Panc1 (cell line): ENCODE data around the gene CNTN5. TPM values are rescaled to one million over a fixed set of nuclear protein-coding genes. Genes with fewer than 3 reads are reported as not detected.

ENCODE experiments used
- ATAC-seq: fragments of 200-7000 bp; cut with Tn5 transposase; 2 replicates; pipeline ENCODE4 v1.9.1; 2020; ENCODE audit warnings: mild to moderate bottlenecking, moderate library complexity
- BruUV-seq: library from RNA; stranded (reverse); fragments of 400-500 nt; replicated peaks from 2 replicates; lab custom pipeline; 2021; lab: Mats Ljungman, UMichigan
- CTCF ChIA-PET: fragments of 300-600 bp; sonication (Branson Sonifier 250); formaldehyde crosslinking; loops from one replicate; lab custom pipeline; 2022; ENCODE audit warnings: antibody characterized with exemption; lab: Charles Lee
- POLR2A ChIA-PET: fragments of 300-600 bp; sonication (Branson Sonifier 250); formaldehyde crosslinking; loops from one replicate; lab custom pipeline; 2022; ENCODE audit warnings: antibody characterized with exemption; lab: Charles Lee
- DNase-seq: peaks from one replicate; pipeline ENCODE4 v3.0.0-alpha.2; 2010; ENCODE audit warnings: low read depth, low spot score
- H3K27ac ChIP-seq: 2 replicates; pipeline ENCODE4 v1.5.1; 2011; ENCODE audit warnings: mild to moderate bottlenecking, low read length, inconsistent platforms
- H3K27me3 ChIP-seq: fragments of 200-500 bp; sonication (Bioruptor generic); 2 replicates; pipeline ENCODE4 v1.6.0; 2014; ENCODE audit warnings: low read length, inconsistent platforms; ENCODE audit not compliant: control insufficient read depth, insufficient read depth
- H3K36me3 ChIP-seq: fragments of 200-500 bp; sonication (Bioruptor generic); 2 replicates; pipeline ENCODE4 v1.5.1; 2014; ENCODE audit warnings: inconsistent platforms, mild to moderate bottlenecking, low read length, moderate library complexity; ENCODE audit not compliant: control insufficient read depth, insufficient read depth
- H3K4me1 ChIP-seq: 2 replicates; pipeline ENCODE4 v1.5.1; 2011; ENCODE audit warnings: inconsistent platforms, mild to moderate bottlenecking, low read length, moderate library complexity; ENCODE audit not compliant: control insufficient read depth, insufficient read depth
- H3K4me3 ChIP-seq, 2 experiments: 2 replicates each; pipeline ENCODE4 v1.5.1; 2011 to 2012; ENCODE audit warnings: low read depth in 2 of 2, low read length in 2 of 2, mild to moderate bottlenecking in 2 of 2, inconsistent platforms in 1 of 2, moderate library complexity in 1 of 2
- H3K9me3 ChIP-seq: fragments of 200-500 bp; sonication (Bioruptor generic); 2 replicates; pipeline ENCODE4 v1.5.1; 2014; ENCODE audit warnings: low read depth, mild to moderate bottlenecking, inconsistent platforms, low read length, moderate library complexity; ENCODE audit not compliant: control insufficient read depth, insufficient read depth
- CTCF ChIP-seq: fragments of 450-650 bp; IDR thresholded peaks from 2 replicates; pipeline ENCODE4 v1.5.1; 2017; ENCODE audit warnings: mild to moderate bottlenecking
- POLR2AphosphoS5 ChIP-seq: IDR thresholded peaks from 2 replicates; pipeline ENCODE4 v1.6.1; 2012; ENCODE audit warnings: mild to moderate bottlenecking, low read depth, low read length, moderate library complexity
- REST ChIP-seq, 2 experiments: IDR thresholded peaks; 2 replicates each; pipeline ENCODE4 v1.6.1; 2011 to 2012; ENCODE audit warnings: low read depth in 2 of 2, control low read depth in 1 of 2, low read length in 1 of 2, mild to moderate bottlenecking in 1 of 2, moderate library complexity in 1 of 2; ENCODE audit not compliant: insufficient read depth in 1 of 2
- SIN3A ChIP-seq: IDR thresholded peaks from 2 replicates; pipeline ENCODE4 v1.6.1; 2012; ENCODE audit warnings: low read depth, mild to moderate bottlenecking, low read length, moderate library complexity, borderline replicate concordance; ENCODE audit not compliant: insufficient read depth
- TCF7L2 ChIP-seq: IDR thresholded peaks from 2 replicates; pipeline ENCODE4 v1.6.1; 2011; ENCODE audit warnings: mild to moderate bottlenecking, low read depth, low read length, inconsistent platforms
- in situ Hi-C: cut with HindIII; loops from 2 replicates; pipeline ENCODE4 v1.10.0; 2016; ENCODE audit warnings: low sequenced_read_pairs, low pct_unique_long_range_greater_than_20kb
- intact Hi-C: fragments of 100-400 bp; cut with micrococcal nuclease; formaldehyde crosslinking; loops from one replicate; pipeline ENCODE4 v1.10.0; 2022; ENCODE audit not compliant: unreplicated experiment
- total RNA-seq: library from RNA; stranded (reverse); gene quantifications from one replicate; pipeline ENCODE4 v1.2.1, GENCODE V29; 2021; ENCODE audit not compliant: unreplicated experiment

CNTN5 gene
- total RNA-seq, 1 experiment from 2014 or later: not detected

DNA sequence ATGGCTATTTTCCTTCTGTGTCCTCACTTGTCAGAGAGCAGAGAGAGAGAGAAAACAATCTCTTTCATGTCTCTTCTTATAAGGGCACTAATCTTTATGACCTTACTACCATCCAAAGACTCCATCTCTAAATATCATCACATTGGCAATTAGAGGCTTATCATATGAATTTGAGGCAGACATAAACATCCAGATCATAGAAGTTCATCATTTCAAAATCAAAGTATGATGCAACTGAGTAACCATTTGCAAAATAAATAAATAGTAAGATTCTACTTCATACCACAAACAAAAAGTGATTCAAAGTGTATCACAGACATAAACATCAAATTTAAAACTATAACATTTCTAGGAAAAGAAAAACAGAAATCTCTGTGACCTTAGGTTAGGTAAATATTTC lies 1161.6 kb downstream of the CNTN5 start:
- ChIA-PET POLR2A (no interaction called here), CTCF (no interaction called here)
- no peak overlapping the region for H3K27ac ChIP-seq
- no TSS peak for BruUV-seq
- DNase-seq (no peak), ATAC-seq (no peak)
- intact Hi-C loops: no loop called here
- no peak overlapping the region for H3K4me3 ChIP-seq
- in situ Hi-C loops: no loop called here
- H3K9me3 ChIP-seq: 0 out of 2 replicates have a peak, but pooled peaks cover 4% of the 10 kb centered on the region
- H3K36me3 ChIP-seq: no peaks in the 10 kb centered on the region
- no peaks in the 10 kb centered on the region for H3K4me1 ChIP-seq
- TF ChIP-seq REST (IDR thresholded peaks at IDR 0.05; ENCODE audit: insufficient read depth in 1 of 2, low read depth in 2 of 2, low read length in 1 of 2): no peak
- no peak for TF ChIP-seq POLR2AphosphoS5
- no peak for TF ChIP-seq SIN3A
- TF ChIP-seq CTCF: no peak
- TF ChIP-seq TCF7L2: no peak
- H3K27me3 ChIP-seq: no peaks in the 10 kb centered on the region

- BruUV-seq: no TSS peak
- Histone ChIP-seq H3K4me3 (no peak overlapping the region), H3K36me3 (no peaks in the 10 kb centered on the region), H3K9me3 (0 out of 2 replicates have a peak, but pooled peaks cover 4% of the 10 kb centered on the region), H3K4me1 (no peaks in the 10 kb centered on the region), H3K27ac (no peak overlapping the region), H3K27me3 (no peaks in the 10 kb centered on the region)
- ChIA-PET CTCF (no interaction called here), POLR2A (no interaction called here)
- in situ Hi-C loops: no loop called here
- intact Hi-C loops: no loop called here
- ATAC-seq: no peak
- no peak for TF ChIP-seq CTCF
- TF ChIP-seq REST (IDR thresholded peaks at IDR 0.05; ENCODE audit: insufficient read depth in 1 of 2, low read depth in 2 of 2, low read length in 1 of 2): no peak
- TF ChIP-seq POLR2AphosphoS5: no peak
- no peak for TF ChIP-seq SIN3A
- TF ChIP-seq TCF7L2: no peak
- no peak for DNase-seq
Measured at GRCh38 chr11:100182927-100183326, 1162.2 kb downstream of the CNTN5 start.
